Effector CD8-positive, alpha-beta T cell (primary cell): ENCODE measurements around the gene ALLC.
"Not testable (repeated sequence)": the region's sequence is repeated elsewhere in the genome, so short reads cannot be mapped to it uniquely, and the experiment has no call there.

Experiments used
- DNase-seq: peaks from one replicate; lab custom pipeline; 2025; lab: John Stamatoyannopoulos, UW
- total RNA-seq, 4 experiments: gene quantifications; one replicate each; lab custom pipeline; 2026; lab: John Stamatoyannopoulos, UW

Gene ALLC
- total RNA-seq = 0 to 0.91 (median 0) reads per million in 4 experiments

GRCh38 chr2:3657881-3658280, at the start of gene ALLC:
TSS of gene ALLC (plus strand) at chr2:3658200. CDS start at chr2:3671158, 12,958 bp downstream.
- no peak for DNase-seq

DNA sequence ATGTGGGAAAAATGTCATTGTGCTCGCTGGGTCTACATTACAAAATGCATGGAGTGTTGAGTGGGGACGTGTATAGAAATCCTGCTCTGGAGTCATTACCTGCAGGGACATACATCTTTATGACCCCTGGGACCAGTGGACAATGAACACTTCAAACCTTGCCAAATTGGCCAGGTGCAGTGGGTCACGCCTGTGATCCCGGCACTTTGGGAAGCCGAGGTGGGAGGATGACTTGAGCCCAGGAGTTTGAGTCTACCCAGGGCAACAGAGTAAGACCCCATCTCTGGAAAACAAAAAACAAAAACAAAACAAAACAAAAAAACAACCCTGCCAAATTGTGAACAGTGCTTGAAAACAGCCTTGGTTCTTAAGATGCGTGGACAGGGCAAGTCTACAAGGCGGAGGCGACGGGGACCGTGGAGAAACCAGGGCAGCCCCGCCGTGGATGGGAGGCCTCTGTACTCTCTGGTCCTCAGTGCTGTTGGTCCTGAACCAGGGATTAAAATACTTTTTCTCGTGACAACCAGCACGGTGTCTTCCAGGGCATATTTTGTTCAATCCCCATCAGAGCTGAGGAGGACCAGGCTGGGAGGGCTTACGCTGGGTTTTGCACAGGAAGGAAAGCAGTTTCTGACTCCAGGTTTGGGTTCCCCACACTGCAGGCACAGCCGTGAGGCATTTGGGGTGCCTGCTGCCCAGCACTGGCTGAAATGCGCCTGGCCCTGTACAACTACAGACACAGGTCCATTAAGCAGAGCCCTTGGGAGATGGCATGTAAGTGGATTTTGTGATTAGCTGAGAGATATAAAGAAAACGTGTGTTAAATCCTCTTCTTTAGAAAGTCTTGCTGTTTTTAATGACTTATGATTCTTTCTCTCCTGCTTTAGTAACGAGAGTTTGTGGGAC, 49.4 kb upstream of the ALLC start:
- DNase-seq = no peak

- DNase-seq = not testable (repeated sequence)
Observed at GRCh38 chr2:3609279-3609673, 48.7 kb upstream of the ALLC start.

DNA sequence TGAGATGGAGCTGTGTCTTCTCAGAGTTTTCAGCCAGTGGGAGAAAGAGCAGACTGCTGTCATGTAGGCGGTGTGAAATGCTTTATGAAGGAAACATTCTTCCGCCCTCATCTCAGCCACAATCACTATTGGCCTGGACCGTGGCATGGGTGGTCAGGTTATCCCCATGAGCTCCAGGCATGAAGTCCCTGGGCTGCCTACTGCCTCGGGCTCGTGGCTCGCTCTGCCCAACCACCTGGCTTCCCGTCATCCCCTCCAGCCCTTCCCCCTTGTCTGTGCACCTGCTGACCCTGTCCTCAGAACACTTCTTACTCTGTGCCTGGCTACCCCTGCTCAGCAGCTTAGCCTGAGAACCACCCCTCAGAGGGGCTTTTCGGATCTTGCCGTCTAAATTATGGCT, 47.6 kb upstream of the ALLC start:
- DNase-seq = no peak

GRCh38 chr2:3610881-3611505, 47.0 kb upstream of the ALLC start:
- DNase-seq = no peak

GRCh38 chr2:3611589-3611988, 46.4 kb upstream of the ALLC start:
- no peak for DNase-seq

- DNase-seq = no peak
Observed at GRCh38 chr2:3612639-3613523, 45.1 kb upstream of the ALLC start.

GRCh38 chr2:3613524-3613905, 44.5 kb upstream of the ALLC start:
- no peak for DNase-seq

DNA sequence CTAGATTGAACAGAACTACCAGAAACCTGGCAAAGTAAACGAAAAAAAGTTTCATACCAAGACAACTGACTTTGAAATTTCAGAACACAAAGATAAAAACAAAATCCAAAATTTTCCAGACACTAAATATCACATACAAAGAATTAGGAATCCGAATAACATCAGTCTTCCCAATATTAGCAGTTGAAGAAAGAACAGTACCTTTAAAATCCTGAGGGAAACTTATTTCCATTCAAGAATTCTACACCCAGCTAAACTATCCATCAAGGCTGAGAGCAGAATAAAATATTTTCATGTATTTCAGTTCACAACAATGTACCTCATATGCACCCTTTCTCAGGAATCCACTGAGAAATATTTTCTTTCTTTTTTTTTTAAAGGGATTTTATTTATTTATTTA, 43.3 kb upstream of the ALLC start:
- DNase-seq = not testable (repeated sequence)

- DNase-seq = not testable (repeated sequence)
Observed at GRCh38 chr2:3615541-3616200, 42.3 kb upstream of the ALLC start.

DNA sequence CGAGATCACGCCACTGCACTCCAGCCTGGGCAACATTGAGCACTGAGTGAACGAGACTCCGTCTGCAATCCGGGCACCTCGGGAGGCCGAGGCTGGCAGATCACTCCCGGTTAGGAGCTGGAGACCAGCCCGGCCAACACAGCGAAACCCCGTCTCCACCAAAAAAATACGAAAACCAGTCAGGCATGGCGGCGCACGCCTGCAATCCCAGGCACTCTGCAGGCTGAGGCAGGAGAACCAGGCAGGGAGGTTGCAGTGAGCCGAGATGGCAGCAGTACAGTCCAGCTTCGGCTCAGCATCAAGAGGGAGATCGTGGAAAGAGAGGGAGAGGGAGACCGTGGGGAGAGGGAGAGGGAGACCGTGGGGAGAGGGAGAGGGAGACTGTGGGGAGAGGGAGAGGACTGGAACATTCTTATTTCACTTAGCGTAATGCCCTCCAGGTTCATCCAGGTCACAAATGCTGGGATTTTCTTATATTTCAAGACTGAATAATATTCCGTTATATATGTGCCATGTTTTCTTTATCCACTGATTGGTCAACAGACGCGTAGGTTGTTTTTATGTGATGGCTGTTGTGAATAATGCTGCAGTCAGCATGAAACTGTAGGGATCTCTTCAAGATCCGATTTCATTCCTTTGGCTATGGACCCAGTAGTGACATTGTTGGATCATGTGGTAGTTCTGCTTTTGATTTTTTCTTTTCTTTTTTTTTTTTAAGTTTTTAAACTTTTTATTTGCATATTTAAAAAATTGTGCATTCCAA, 41.4 kb upstream of the ALLC start:
- DNase-seq = not testable (repeated sequence)

GRCh38 chr2:3617198-3617890, 40.7 kb upstream of the ALLC start:
- DNase-seq = no peak

DNA sequence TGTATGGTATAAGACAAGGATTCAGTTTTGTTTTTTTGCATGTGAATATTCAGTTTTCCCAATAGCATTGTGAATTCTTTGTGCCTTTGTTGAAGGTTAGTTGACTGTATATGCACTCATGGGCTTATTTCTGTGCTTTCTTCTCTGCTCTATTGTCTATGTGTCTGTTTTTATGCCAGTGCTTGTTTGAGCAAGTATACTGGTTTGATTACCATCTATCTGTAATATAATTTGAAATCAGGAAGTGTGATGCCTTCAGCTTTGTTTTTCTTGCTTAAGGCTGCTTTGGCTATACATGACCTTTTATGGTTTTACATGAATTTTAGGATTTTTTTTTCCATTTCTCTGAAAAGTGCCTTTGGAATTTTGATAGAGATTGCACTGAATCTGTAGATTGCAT, 39.6 kb upstream of the ALLC start:
- no peak for DNase-seq

DNA sequence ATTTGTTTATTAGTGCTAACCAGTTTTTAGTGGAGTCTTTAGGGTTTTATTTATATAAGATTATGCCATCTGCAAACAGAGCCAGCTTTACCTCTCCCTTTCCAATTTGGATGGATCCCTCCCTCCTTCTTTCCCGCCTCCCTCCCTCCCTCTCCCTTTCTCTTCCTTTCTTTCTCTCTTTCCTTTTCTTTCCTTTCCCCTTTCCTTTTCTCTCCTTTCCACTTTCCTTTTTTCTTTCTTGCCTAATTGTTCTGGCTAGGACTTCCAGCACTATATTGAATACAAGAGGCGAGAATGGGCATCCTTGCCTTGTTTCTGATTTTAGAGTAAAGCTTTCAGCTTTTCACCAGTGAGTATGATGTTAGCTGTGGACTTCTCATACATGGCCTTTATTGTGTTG, 39.0 kb upstream of the ALLC start:
- no peak for DNase-seq

GRCh38 chr2:3619661-3620060, 38.3 kb upstream of the ALLC start:
- DNase-seq = not testable (repeated sequence)

DNA sequence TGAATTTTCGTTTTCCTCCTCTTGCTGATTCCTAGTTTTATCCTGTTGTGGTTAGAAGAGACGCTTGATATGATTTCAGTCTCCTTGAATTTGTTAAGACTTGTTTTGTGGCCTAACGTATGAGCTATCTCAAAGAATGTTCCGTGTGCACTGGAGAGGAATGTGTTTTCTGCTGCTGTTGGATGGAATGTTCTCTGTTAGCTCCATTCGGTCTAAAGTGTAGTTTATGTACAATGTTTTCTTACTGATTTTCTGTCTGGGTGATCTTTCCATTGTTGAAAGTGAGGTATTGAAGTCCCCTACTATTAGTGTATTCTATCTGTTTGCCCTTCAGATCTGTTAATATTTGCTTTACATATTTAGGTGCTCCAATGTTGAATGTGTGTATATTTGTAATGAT, 37.2 kb upstream of the ALLC start:
- no peak for DNase-seq

GRCh38 chr2:3622967-3623366, 35.0 kb upstream of the ALLC start:
- no peak for DNase-seq

- no peak for DNase-seq
Observed at GRCh38 chr2:3624059-3624794, 33.8 kb upstream of the ALLC start.

- no peak for DNase-seq
Observed at GRCh38 chr2:3625186-3625585, 32.8 kb upstream of the ALLC start.
